GM13977 (cell line): Measurements from ENCODE around the gene IFITM2.

Source experiments
- DNase-seq: peaks from one replicate; pipeline ENCODE4 v3.0.0; 2012; ENCODE audit warnings: low spot score
- in situ Hi-C: fragments of 300-500 bp; cut with MboI; formaldehyde crosslinking; loops from one replicate; pipeline ENCODE4 v1.12.0; 2022; ENCODE audit warnings: low sequenced_read_pairs, low pct_unique_long_range_greater_than_20kb, mixed read lengths, inconsistent platforms; ENCODE audit not compliant: unreplicated experiment
- TF ChIP-seq, protein P1 (sequence below): IDR thresholded peaks from 2 replicates; pipeline ENCODE4 v1.5.1; 2012; ENCODE audit warnings: mild to moderate bottlenecking, control low read depth; ENCODE audit not compliant: insufficient read depth; ENCODE audit errors: extremely low read depth, missing control alignments

The IFITM2 gene

DNA sequence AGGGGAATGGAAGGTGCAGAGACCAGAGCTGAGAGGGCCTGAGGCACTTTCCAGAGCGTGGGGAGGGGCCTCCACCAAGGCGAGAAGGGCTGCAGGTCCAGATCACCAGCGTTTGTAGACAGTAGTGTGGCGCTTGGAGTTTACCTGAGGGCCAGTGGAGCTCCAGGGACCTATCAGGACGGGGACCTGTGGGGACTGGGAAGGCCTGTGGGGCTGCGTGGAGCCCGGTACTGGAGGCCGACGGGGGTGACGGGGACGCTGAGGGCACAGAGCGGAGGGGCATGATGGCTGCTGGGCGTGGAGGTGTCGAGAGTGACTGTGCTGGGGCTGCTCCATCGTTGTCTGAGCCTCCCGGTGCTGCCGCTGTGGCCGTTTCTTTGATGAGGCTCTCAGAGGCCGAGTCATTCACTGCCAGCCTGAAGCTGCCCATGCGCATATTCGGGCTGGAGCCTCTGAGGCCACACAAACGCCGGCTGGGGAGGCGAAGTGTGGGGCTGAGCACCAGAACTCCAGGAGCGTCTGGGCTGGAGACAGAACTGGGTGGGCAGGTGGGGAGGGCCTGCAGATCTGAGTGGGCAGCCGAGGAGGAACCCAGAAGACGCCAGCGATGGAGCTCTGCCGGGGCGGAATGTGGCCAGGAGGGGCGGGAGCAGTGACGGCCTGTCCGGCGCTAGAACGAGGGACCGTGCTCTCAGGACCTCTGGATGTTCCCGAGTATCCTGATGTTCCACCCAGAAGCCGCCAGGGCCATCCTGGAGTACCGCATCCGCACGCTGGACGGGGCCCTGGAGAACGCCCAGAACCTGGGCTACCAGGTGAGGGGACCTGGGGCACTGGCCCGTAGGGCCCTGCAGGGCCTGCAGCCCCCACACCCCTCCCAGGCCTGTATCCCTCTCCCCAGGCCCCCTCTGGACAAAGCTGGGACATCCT lies 16.1 kb upstream of the IFITM2 start:
- TF ChIP-seq, protein P1, sequence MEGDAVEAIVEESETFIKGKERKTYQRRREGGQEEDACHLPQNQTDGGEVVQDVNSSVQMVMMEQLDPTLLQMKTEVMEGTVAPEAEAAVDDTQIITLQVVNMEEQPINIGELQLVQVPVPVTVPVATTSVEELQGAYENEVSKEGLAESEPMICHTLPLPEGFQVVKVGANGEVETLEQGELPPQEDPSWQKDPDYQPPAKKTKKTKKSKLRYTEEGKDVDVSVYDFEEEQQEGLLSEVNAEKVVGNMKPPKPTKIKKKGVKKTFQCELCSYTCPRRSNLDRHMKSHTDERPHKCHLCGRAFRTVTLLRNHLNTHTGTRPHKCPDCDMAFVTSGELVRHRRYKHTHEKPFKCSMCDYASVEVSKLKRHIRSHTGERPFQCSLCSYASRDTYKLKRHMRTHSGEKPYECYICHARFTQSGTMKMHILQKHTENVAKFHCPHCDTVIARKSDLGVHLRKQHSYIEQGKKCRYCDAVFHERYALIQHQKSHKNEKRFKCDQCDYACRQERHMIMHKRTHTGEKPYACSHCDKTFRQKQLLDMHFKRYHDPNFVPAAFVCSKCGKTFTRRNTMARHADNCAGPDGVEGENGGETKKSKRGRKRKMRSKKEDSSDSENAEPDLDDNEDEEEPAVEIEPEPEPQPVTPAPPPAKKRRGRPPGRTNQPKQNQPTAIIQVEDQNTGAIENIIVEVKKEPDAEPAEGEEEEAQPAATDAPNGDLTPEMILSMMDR: no peak
- DNase-seq: no peak
- in situ Hi-C loops: no loop called here

DNA sequence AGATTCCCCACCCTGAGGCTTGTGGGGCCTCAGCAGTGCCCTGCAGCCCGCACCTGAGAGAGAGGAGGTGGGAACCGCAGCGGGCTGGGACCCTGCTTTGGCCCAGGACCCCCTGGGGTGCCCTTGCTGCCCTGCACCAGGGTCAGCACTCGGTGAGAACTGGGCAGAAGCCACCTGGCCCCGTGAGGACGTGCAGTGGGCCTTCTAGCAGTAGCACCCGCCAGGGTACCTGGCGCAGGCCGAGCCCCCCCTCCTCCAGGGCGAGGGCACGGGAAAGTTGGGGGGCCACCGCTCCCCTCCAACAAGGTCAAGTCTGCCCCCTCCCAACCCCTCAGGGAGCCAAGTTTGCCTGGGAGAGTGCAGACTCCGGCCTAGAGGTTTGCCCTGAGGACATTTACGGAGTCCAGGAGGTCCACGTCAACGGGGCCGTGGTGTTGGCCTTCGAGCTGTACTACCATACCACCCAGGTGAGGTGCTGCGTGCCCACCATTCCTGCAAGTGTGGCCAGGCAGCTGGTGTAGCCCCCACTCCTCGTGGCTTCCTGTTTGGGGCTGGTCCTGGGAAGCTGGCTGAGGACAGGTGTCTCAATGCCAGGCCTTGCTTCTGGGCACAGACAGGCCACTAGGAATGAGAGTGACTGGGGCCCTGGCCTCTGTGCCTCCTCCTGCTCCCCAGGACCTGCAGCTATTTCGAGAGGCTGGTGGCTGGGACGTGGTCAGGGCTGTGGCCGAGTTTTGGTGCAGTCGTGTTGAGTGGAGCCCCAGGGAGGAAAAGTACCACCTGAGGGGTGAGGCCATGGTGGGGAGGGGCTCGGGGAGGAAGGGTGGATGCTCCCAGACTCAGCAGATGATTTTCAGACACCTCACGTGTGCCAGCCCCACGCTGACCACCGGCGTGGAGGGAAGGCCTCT lies 15.2 kb upstream of the IFITM2 start:
- in situ Hi-C loops: no loop called here
- no peak for DNase-seq

DNA sequence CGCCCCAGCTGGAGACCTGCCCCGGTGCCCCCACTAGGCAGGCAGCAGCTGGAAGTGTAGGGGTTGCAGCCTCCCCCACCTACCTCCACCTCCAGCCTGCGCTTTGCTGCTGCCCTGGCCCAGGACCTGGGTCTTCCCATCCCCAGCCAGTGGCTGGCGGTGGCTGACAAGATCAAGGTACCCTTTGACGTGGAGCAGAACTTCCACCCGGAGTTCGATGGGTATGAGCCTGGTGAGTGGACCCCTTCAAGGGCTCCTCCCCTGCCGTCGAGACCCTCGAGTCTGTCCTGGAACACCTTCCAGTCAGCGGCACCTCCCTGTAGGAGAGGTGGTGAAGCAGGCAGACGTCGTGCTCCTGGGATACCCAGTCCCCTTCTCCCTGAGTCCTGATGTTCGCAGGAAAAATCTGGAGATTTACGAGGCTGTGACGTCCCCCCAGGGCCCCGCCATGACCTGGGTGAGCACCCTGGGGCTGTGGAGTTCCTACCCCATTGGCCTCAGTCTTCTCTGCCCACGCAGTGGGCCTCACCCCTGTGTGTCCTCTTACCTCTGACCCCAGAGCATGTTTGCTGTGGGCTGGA lies 14.3 kb upstream of the IFITM2 start:
- TF ChIP-seq, protein P1: no peak
- in situ Hi-C loops: no loop called here
- DNase-seq: no peak

More for the DNA sequence above, 15.2 kb upstream of the IFITM2 start:
- TF ChIP-seq, protein P1: no peak

DNA sequence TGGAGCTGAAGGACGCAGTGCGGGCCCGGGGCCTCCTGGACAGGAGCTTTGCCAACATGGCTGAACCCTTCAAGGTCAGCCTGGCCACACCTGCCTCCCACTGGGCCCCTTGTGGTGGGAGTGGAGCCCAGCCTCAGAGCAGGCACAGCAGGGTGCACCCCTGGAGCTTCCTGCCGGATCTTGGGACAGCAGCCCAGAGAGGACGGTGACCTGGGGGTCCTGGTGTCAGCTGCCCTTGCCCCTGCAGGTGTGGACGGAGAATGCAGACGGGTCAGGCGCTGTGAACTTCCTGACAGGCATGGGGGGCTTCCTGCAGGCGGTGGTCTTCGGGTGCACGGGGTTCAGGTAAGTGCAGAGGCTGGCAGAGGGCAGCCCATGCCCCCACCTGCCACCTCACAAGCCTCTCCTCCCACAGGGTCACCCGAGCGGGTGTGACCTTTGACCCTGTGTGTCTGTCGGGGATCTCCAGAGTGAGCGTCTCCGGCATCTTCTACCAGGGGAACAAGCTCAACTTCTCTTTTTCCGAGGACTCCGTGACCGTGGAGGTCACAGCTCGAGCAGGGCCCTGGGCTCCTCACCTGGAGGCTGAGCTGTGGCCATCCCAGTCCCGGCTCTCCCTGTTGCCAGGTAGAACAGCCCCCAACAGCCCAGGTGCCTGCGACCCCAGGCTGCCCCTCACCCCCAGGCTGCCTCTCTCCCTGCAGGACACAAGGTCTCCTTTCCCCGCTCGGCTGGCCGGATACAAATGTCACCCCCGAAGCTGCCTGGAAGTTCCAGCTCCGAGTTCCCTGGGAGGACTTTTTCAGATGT lies 13.6 kb upstream of the IFITM2 start:
- in situ Hi-C loops: no loop called here
- DNase-seq: no peak
- TF ChIP-seq, protein P1: no peak

DNA sequence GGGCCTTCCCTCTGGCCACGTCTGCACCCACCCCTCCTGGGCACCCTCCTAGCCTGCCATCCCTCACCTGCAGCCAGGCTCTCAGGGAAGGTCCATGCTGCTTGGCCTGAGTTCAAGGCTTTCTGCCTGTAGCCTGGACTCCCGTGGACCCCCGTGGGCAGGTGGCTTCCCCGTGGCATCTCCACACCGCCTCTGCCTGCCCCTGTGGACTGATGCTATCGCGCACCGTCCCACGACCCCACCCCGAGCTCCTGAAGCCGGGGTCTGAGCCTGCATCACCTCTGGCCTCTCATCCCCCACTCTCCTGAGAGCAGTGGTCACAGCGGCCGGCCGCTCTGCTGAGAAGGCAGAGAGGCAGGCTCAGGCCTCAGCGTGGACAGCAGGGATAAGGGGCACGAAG lies 12.8 kb upstream of the IFITM2 start:
- in situ Hi-C loops: no loop called here
- no peak for DNase-seq

More for the DNA sequence above, 12.8 kb upstream of the IFITM2 start:
- TF ChIP-seq, protein P1: no peak
